Neural cell (in vitro differentiated cells): Measurements from ENCODE around the gene TRIM62. TPM values are rescaled to one million over a fixed set of nuclear protein-coding genes. Genes with fewer than 3 reads are reported as not detected.

Source experiments
- H2AFZ ChIP-seq: fragments of 200-600, 300-800 bp; sonication (generic), shearing (Covaris generic); 2 replicates; pipeline ENCODE4 v1.6.0; 2014; ENCODE audit warnings: low read depth, mild to moderate bottlenecking, antibody characterized with exemption, low read length, moderate library complexity
- H3F3A ChIP-seq: fragments of 200-600 bp; shearing (Covaris generic); 2 replicates; pipeline ENCODE4 v1.6.1; 2016; ENCODE audit warnings: mild to moderate bottlenecking, moderate library complexity, mixed read lengths, antibody characterized with exemption, low read length; ENCODE audit not compliant: insufficient read depth, poor library complexity, severe bottlenecking
- H3K27ac ChIP-seq: fragments of 200-600, 300-800 bp; sonication (generic), shearing (Covaris generic); 2 replicates; pipeline ENCODE4 v1.5.1; 2014; ENCODE audit warnings: mild to moderate bottlenecking, low read length, moderate library complexity
- H3K27me3 ChIP-seq: fragments of 300-800, 200-600 bp; sonication (generic), shearing (Covaris generic); 2 replicates; pipeline ENCODE4 v1.6.0; 2014; ENCODE audit warnings: mild to moderate bottlenecking, low read depth, low read length, moderate library complexity; ENCODE audit not compliant: insufficient read depth
- H3K36me3 ChIP-seq: fragments of 300-800, 200-600 bp; sonication (generic), shearing (Covaris generic); 2 replicates; pipeline ENCODE4 v1.5.1; 2014; ENCODE audit warnings: mild to moderate bottlenecking, antibody characterized with exemption, low read length, moderate library complexity; ENCODE audit not compliant: insufficient read depth
- H3K4me2 ChIP-seq: fragments of 300-800, 200-600 bp; sonication (generic), shearing (Covaris generic); 2 replicates; pipeline ENCODE4 v1.6.0; 2014; ENCODE audit warnings: mild to moderate bottlenecking, low read length
- H3K4me3 ChIP-seq: fragments of 300-800, 200-600 bp; sonication (generic), shearing (Covaris generic); 2 replicates; pipeline ENCODE4 v1.5.1; 2014; ENCODE audit warnings: mild to moderate bottlenecking, low read length, moderate library complexity
- H3K79me2 ChIP-seq: fragments of 200-600 bp; shearing (Covaris generic); replicated peaks from 2 replicates; pipeline ENCODE4 v1.6.0; 2014; ENCODE audit warnings: mild to moderate bottlenecking, low read length, moderate library complexity; ENCODE audit not compliant: insufficient read depth
- H3K9ac ChIP-seq: fragments of 300-800, 200-600 bp; sonication (generic), shearing (Covaris generic); 2 replicates; pipeline ENCODE4 v1.6.1; 2016; ENCODE audit warnings: mild to moderate bottlenecking, low read length, mixed read lengths
- H3K9me2 ChIP-seq: fragments of 200-600 bp; shearing (Covaris generic); 2 replicates; pipeline ENCODE4 v1.6.1; 2016; ENCODE audit warnings: mild to moderate bottlenecking, low read length, mixed read lengths; ENCODE audit not compliant: insufficient read depth
- H3K9me3 ChIP-seq: fragments of 200-600, 300-800 bp; sonication (generic), shearing (Covaris generic); 2 replicates; pipeline ENCODE4 v1.6.1; 2016; ENCODE audit warnings: mild to moderate bottlenecking, mixed run types, low read length, moderate library complexity, mixed read lengths
- H4K20me1 ChIP-seq: fragments of 200-600 bp; shearing (Covaris generic); 2 replicates; pipeline ENCODE4 v1.6.1; 2016; ENCODE audit warnings: mild to moderate bottlenecking, mixed run types; ENCODE audit not compliant: insufficient read depth
- CTCF ChIP-seq: fragments of 450-650 bp; IDR thresholded peaks from 2 replicates; pipeline ENCODE4 v1.5.1; 2014; ENCODE audit warnings: antibody characterized with exemption, mild to moderate bottlenecking, moderate library complexity; ENCODE audit not compliant: poor library complexity, severe bottlenecking
- EP300 ChIP-seq: fragments of 450-650 bp; conservative IDR thresholded peaks from 2 replicates; pipeline ENCODE4 v1.6.1; 2014; ENCODE audit warnings: antibody characterized with exemption, mild to moderate bottlenecking, moderate library complexity; ENCODE audit not compliant: poor library complexity, severe bottlenecking
- EZH2 ChIP-seq: fragments of 200-600, 300-800 bp; shearing (Covaris generic), sonication (generic); IDR thresholded peaks from 2 replicates; pipeline ENCODE4 v1.6.1; 2014; ENCODE audit warnings: antibody characterized with exemption, low read length, borderline replicate concordance, mild to moderate bottlenecking; ENCODE audit not compliant: insufficient read depth, poor library complexity, severe bottlenecking
- MXI1 ChIP-seq: fragments of 450-650 bp; conservative IDR thresholded peaks from 2 replicates; pipeline ENCODE4 v1.6.1; 2014; ENCODE audit warnings: antibody characterized with exemption, mild to moderate bottlenecking; ENCODE audit not compliant: poor library complexity, severe bottlenecking
- POLR2AphosphoS5 ChIP-seq: IDR thresholded peaks from 2 replicates; pipeline ENCODE4 v1.6.1; 2012
- RAD21 ChIP-seq: fragments of 450-650 bp; conservative IDR thresholded peaks from 2 replicates; pipeline ENCODE4 v1.6.1; 2014; ENCODE audit warnings: antibody characterized with exemption, mild to moderate bottlenecking, moderate library complexity
- REST ChIP-seq: IDR thresholded peaks from 2 replicates; pipeline ENCODE4 v1.6.1; 2012; ENCODE audit warnings: borderline replicate concordance
- SMC3 ChIP-seq: fragments of 450-650 bp; conservative IDR thresholded peaks from 2 replicates; pipeline ENCODE4 v1.6.1; 2014; ENCODE audit warnings: antibody characterized with exemption, mild to moderate bottlenecking, moderate library complexity; ENCODE audit not compliant: poor library complexity
- TAF1 ChIP-seq: IDR thresholded peaks from 2 replicates; pipeline ENCODE4 v1.6.1; 2012; ENCODE audit warnings: low read depth
- polyA plus RNA-seq: library from polyadenylated mRNA; depleted of rRNA; stranded (reverse); fragments of >200 nt; gene quantifications from 2 replicates; pipeline ENCODE4 v1.2.3, GENCODE V29; 2014

Gene TRIM62
- polyA plus RNA-seq, 1 donor from 2014 or later, result 4.3 TPM

- Histone ChIP-seq H4K20me1 (no peaks in the 10 kb centered on the region), H3F3A (no peaks in the 10 kb centered on the region), H3K27me3 (no peaks in the 10 kb centered on the region), H3K27ac (no peak overlapping the region), H3K9me3 (no peaks in the 10 kb centered on the region), H3K9ac (no peak overlapping the region), H3K4me3 (no peak overlapping the region), H3K9me2 (no peaks in the 10 kb centered on the region), H2AFZ (no peak overlapping the region), H3K79me2 (no peaks in the 10 kb centered on the region), H3K4me2 (no peak overlapping the region), H3K36me3 (no peaks in the 10 kb centered on the region)
- no peak for TF ChIP-seq RAD21
- no peak for TF ChIP-seq EP300
- TF ChIP-seq EZH2, result no peak
- no peak for TF ChIP-seq REST
- TF ChIP-seq SMC3, result no peak
- TF ChIP-seq POLR2AphosphoS5, result no peak
- no peak for TF ChIP-seq MXI1
- no peak for TF ChIP-seq TAF1
- TF ChIP-seq CTCF, result no peak
Measured at GRCh38 chr1:33168556-33169289, 13.1 kb downstream of the TRIM62 start.

- Histone ChIP-seq H3K9me2 (no peaks in the 10 kb centered on the region), H3F3A (no peaks in the 10 kb centered on the region), H3K27ac (no peak overlapping the region), H3K4me3 (no peak overlapping the region), H3K36me3 (no peaks in the 10 kb centered on the region), H3K79me2 (no peaks in the 10 kb centered on the region), H3K9ac (no peak overlapping the region), H4K20me1 (no peaks in the 10 kb centered on the region), H2AFZ (no peak overlapping the region), H3K4me2 (no peak overlapping the region), H3K9me3 (no peaks in the 10 kb centered on the region), H3K27me3 (no peaks in the 10 kb centered on the region)
- TF ChIP-seq POLR2AphosphoS5, result no peak
- no peak for TF ChIP-seq CTCF
- TF ChIP-seq EZH2, result no peak
- TF ChIP-seq MXI1, result no peak
- TF ChIP-seq SMC3, result no peak
- TF ChIP-seq TAF1, result no peak
- TF ChIP-seq RAD21, result no peak
- TF ChIP-seq REST, result no peak
- no peak for TF ChIP-seq EP300
Measured at GRCh38 chr1:33167650-33168447, 14.0 kb downstream of the TRIM62 start.
